WI38 (cell line): ENCODE measurements around the gene CFAP46.

Experiments
- H3K4me3 ChIP-seq: 2 replicates; pipeline ENCODE4 v1.5.1; 2011; ENCODE audit warnings: low read depth, mild to moderate bottlenecking, control low read depth, low read length
- TF ChIP-seq, protein P1 (sequence below): IDR thresholded peaks from 2 replicates; pipeline ENCODE4 v1.5.1; 2012; ENCODE audit warnings: low read depth, mild to moderate bottlenecking, control low read depth, low read length

CFAP46 gene

DNA sequence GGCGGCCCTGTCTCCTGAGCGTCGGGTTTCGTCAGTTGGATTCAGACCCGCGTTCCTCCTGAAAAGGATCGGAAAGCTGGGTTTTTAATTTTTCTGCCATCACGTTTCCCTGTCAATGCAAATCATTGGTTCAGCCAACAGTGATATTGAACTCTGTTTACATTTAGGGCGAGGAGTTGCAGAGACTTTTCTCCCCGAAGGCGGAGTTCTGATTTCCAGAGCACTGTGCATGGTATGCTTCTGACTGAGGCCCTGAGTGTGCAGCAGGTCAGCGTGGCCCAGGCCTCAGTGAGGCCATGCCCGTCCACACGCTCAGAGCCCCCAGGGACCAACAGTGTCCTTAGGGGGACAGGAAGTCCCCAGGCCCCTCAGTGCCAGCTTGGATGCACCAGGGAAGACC lies 183.5 kb downstream of the CFAP46 start:
- TF ChIP-seq, protein P1, sequence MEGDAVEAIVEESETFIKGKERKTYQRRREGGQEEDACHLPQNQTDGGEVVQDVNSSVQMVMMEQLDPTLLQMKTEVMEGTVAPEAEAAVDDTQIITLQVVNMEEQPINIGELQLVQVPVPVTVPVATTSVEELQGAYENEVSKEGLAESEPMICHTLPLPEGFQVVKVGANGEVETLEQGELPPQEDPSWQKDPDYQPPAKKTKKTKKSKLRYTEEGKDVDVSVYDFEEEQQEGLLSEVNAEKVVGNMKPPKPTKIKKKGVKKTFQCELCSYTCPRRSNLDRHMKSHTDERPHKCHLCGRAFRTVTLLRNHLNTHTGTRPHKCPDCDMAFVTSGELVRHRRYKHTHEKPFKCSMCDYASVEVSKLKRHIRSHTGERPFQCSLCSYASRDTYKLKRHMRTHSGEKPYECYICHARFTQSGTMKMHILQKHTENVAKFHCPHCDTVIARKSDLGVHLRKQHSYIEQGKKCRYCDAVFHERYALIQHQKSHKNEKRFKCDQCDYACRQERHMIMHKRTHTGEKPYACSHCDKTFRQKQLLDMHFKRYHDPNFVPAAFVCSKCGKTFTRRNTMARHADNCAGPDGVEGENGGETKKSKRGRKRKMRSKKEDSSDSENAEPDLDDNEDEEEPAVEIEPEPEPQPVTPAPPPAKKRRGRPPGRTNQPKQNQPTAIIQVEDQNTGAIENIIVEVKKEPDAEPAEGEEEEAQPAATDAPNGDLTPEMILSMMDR: no peak
- no peak overlapping the region for H3K4me3 ChIP-seq
